ENCODE measurements around the gene DNAH11.
"Not testable (repeated sequence)": the region's sequence is repeated elsewhere in the genome, so short reads cannot be mapped to it uniquely, and the experiment has no call there.

DNAH11 gene

GRCh38 chr7:21542891-21543527 is at the start of gene DNAH11:
DNAH11 (plus strand) TSS chr7:21543039; CDS start chr7:21543246, 207 bp downstream.
- DNase-seq (ENCODE audit: low spot score) = peak; percentile 62

DNA sequence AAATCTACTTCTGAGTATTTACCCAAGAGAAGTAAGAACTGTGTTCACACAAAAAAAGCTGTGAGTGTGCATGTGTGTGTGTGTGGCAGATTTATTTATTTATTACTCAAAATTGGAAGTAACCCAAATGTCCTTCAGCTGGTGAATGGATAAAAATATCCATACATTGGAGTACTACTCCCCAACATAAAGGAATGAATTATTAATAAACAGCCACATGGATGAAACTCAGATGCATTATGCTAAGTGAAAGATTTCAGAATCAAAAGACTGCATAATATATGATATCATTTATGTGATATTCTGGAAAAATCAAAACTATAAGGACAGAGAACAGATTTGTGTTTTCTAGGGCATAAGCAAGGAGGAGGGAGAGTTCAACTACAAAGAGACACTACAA is 47.1 kb upstream of the DNAH11 start:
- DNase-seq (ENCODE audit: low spot score) = no peak

- no peak for DNase-seq (ENCODE audit: low spot score)
Measured at GRCh38 chr7:21497072-21497471, 45.8 kb upstream of the DNAH11 start.

DNA sequence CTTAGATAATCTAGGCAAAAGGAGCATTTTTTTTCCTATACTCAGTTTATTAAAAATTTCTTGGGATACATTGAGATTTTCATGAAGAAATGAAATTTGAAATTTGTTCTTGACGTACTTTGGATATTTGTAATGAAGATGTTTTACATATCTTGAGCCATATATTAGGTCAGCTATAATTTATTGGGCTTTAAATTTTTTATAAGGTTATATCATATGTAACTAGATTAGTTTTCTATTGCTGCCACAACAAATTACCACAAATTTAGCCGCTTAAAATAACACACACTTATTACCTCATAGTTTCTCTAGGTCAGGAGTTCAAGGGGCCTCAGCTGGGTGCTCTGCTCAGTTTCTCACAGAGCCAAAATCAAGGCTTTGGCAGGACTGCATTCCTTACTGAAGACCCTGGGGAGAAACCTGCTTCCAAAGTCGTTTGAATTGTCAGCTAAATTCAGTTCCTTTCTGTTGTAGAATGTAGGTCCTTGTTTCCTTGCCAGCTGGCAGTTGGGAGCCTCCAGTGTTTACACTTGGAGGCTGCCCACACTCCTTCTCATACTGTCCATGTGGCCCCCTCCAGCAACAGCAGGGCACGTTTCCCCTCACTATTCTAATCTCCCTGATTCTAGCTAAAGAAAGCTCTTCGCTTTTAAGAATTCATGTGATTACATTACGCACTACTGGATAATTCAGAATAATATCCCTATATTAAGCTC is 42.6 kb upstream of the DNAH11 start:
- no peak for DNase-seq (ENCODE audit: low spot score)

GRCh38 chr7:21504021-21504420 is 38.8 kb upstream of the DNAH11 start:
- DNase-seq (ENCODE audit: low spot score) = no peak

- no peak for DNase-seq (ENCODE audit: low spot score)
Measured at GRCh38 chr7:21507627-21508343, 35.1 kb upstream of the DNAH11 start.

DNA sequence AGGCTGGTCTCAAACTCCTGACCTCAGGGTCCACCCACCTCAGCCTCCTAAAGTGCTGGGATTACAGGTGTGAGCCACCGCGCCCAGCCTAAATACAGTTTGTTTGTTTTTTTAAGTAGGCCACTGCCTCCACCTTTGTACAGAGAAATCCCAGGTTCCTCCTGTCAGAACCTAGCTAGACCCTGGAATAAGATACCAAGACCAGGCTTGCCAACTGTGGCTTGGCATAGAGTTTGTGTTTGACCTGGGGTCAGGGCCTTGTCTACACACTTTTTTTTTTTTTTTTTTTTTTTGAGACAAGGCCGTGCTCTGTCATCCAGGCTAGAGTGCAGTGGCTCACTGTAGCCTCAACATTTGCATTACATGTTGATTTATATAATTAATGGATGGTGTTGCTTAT is 34.3 kb upstream of the DNAH11 start:
- no peak for DNase-seq (ENCODE audit: low spot score)

- DNase-seq (ENCODE audit: low spot score) = no peak
Measured at GRCh38 chr7:21514062-21514461, 28.8 kb upstream of the DNAH11 start.

- no peak for DNase-seq (ENCODE audit: low spot score)
Measured at GRCh38 chr7:21524680-21525079, 18.2 kb upstream of the DNAH11 start.

DNA sequence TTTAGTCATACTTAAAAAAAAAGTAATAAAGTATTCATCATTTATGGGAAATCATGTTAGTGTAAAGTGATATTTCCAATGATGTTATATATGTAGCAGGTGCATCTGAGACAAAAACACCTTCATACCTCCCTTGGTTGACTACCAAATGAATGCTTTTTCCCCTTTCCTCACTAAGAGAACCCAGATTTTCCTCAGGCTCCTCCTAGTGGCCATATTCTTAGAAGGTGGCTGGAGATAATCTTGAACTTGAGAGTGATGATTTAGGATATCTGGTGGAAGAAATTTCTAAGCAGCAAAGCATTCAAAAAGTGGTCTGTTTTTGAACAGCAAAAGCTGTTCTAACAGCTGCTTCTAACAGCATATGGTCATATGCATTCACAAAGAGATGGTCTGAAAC is 16.8 kb upstream of the DNAH11 start:
- no peak for DNase-seq (ENCODE audit: low spot score)

GRCh38 chr7:21526448-21526847 is 16.4 kb upstream of the DNAH11 start:
- no peak for DNase-seq (ENCODE audit: low spot score)

- DNase-seq (ENCODE audit: low spot score) = not testable (repeated sequence)
Measured at GRCh38 chr7:21532485-21532884, 10.4 kb upstream of the DNAH11 start.

- not testable (repeated sequence) for DNase-seq (ENCODE audit: low spot score)
Measured at GRCh38 chr7:21533646-21534045, 9.2 kb upstream of the DNAH11 start.

- not testable (repeated sequence) for DNase-seq (ENCODE audit: low spot score)
Measured at GRCh38 chr7:21536445-21537118, 6.3 kb upstream of the DNAH11 start.

GRCh38 chr7:21538936-21539495 is 3.8 kb upstream of the DNAH11 start:
- DNase-seq (ENCODE audit: low spot score) = no peak

GRCh38 chr7:21543528-21544302 is 876 bp downstream of the DNAH11 start:
- no peak for DNase-seq (ENCODE audit: low spot score)

GRCh38 chr7:21544303-21544656 is 1.4 kb downstream of the DNAH11 start:
- DNase-seq (ENCODE audit: low spot score) = no peak

- no peak for DNase-seq (ENCODE audit: low spot score)
Measured at GRCh38 chr7:21544715-21545114, 1.9 kb downstream of the DNAH11 start.

GRCh38 chr7:21547501-21547900 is 4.7 kb downstream of the DNAH11 start:
- DNase-seq (ENCODE audit: low spot score) = no peak

DNA sequence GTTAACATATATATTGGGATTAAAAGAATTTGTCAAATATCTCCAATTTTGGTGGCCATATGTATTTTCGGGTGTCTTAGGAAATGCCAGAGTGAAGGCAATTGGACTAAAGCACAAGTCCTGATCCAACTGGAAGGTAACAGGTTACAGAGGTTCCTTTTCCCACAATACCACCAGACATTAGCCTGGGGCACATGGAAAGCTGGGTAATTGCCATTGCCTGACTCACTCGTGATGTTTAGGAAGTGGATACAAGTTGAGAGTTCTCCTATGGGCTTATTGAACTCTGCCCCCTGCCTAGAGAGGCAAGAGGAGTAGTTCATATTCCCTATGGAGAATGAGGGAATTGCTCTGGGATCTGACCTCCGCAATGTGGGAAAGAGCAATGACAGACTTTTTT is 5.7 kb downstream of the DNAH11 start:
- no peak for DNase-seq (ENCODE audit: low spot score)

- no peak for DNase-seq (ENCODE audit: low spot score)
Measured at GRCh38 chr7:21550076-21550475, 7.2 kb downstream of the DNAH11 start.

Data from left forelimb (tissue), 1 donor.